ENCODE measurements around the gene SOHLH2.

The SOHLH2 gene

DNA sequence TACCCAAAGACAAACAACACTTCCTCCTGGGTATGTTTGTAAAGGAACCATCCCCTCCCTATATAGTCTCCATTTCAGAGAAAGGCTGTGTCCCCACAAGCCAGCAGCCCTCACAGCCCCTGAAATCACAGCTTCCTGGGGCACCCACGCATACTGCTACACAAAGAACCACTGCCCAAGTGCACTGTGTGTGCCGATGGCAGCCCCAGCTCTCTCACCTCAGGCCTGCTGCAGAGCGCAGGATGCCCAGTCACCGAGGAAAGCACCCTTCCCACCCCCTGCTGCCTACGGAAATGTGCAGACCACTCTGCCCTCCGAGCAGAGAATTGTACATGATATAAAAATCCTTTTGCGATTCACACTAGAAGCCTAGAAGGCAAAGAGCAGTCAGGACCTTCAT, 39.4 kb downstream of the SOHLH2 start:
- DNase-seq = no peak
- no peak overlapping the region for H3K9ac ChIP-seq (ENCODE audit: low read depth, low read length)
- H3K4me2 ChIP-seq (ENCODE audit: insufficient read depth, low read length) = no peak overlapping the region
- H3K9me3 ChIP-seq (ENCODE audit: insufficient read depth, low read length, severe bottlenecking) = no peaks in the 10 kb centered on the region
- H3K27ac ChIP-seq (ENCODE audit: low read length) = no peak overlapping the region
- TF ChIP-seq EZH2 (IDR thresholded peaks at IDR 0.05; ENCODE audit: borderline replicate concordance, low read depth, low read length, severe bottlenecking) = no peak
- TF ChIP-seq, protein P1, sequence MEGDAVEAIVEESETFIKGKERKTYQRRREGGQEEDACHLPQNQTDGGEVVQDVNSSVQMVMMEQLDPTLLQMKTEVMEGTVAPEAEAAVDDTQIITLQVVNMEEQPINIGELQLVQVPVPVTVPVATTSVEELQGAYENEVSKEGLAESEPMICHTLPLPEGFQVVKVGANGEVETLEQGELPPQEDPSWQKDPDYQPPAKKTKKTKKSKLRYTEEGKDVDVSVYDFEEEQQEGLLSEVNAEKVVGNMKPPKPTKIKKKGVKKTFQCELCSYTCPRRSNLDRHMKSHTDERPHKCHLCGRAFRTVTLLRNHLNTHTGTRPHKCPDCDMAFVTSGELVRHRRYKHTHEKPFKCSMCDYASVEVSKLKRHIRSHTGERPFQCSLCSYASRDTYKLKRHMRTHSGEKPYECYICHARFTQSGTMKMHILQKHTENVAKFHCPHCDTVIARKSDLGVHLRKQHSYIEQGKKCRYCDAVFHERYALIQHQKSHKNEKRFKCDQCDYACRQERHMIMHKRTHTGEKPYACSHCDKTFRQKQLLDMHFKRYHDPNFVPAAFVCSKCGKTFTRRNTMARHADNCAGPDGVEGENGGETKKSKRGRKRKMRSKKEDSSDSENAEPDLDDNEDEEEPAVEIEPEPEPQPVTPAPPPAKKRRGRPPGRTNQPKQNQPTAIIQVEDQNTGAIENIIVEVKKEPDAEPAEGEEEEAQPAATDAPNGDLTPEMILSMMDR (IDR thresholded peaks at IDR 0.05; ENCODE audit: borderline replicate concordance, extremely low read depth, low read length, poor library complexity, severe bottlenecking) = no peak
- H3K27me3 ChIP-seq (ENCODE audit: insufficient read depth, low read length, poor library complexity) = no peaks in the 10 kb centered on the region
- no peak overlapping the region for H2AFZ ChIP-seq (ENCODE audit: low read depth, low read length)
- H4K20me1 ChIP-seq (ENCODE audit: insufficient read depth, low read length) = no peaks in the 10 kb centered on the region
- ATAC-seq (ENCODE audit: insufficient read depth, low read depth) = no peak
- no peaks in the 10 kb centered on the region for H3K79me2 ChIP-seq (ENCODE audit: insufficient read depth, low read length)
- H3K36me3 ChIP-seq (ENCODE audit: insufficient read depth, low read length) = no peaks in the 10 kb centered on the region
- H3K4me1 ChIP-seq (ENCODE audit: insufficient read depth, low read length) = no peaks in the 10 kb centered on the region
- H3K4me3 ChIP-seq (ENCODE audit: low read depth in 1 of 2, low read length in 2 of 2) = no peak overlapping the region

DNA sequence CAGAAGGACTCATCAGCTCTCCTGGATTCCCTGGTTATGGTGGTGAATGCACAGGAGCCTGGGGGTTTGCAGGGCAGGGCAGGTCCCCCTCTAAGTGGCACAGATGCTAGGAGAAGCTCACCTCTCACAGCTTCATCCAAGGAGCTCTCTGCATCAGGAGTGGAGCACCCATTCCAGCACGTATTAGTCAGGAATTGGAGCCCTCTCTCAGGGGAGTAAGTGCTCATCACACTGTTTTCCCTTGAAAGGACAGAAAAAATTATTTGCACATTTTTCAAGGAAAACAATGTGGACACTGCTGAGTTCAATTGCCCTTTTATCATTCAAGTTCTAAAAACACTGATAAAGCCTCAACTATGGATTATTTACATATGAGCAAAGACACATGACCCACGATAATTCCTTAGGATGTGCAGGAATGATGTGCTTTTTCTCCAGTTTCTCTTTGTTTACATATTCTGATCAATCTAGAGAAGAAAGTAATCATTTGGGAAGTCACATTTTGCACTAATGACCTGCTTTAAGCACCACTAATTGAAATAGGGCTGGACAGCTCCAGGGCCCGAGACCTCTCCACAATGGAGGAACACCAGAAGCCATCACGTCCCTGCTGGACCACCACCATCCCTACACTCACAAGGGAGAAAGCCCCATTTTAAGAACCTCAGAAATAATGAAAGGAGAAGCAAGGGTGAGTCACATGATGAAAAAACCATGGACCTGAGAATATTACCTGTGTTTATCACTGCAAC, 40.6 kb downstream of the SOHLH2 start:
- no peak overlapping the region for H2AFZ ChIP-seq (ENCODE audit: low read depth, low read length)
- H3K4me1 ChIP-seq (ENCODE audit: insufficient read depth, low read length) = no peaks in the 10 kb centered on the region
- no peak overlapping the region for H3K9ac ChIP-seq (ENCODE audit: low read depth, low read length)
- no peak overlapping the region for H3K27ac ChIP-seq (ENCODE audit: low read length)
- H3K4me2 ChIP-seq (ENCODE audit: insufficient read depth, low read length) = no peak overlapping the region
- ATAC-seq (ENCODE audit: insufficient read depth, low read depth) (no peak), DNase-seq (no peak)
- H3K4me3 ChIP-seq (ENCODE audit: low read depth in 1 of 2, low read length in 2 of 2) = no peak overlapping the region
- no peak for TF ChIP-seq EZH2 (IDR thresholded peaks at IDR 0.05; ENCODE audit: borderline replicate concordance, low read depth, low read length, severe bottlenecking)
- TF ChIP-seq, protein P1 (IDR thresholded peaks at IDR 0.05; ENCODE audit: borderline replicate concordance, extremely low read depth, low read length, poor library complexity, severe bottlenecking) = no peak
- H3K27me3 ChIP-seq (ENCODE audit: insufficient read depth, low read length, poor library complexity) = no peaks in the 10 kb centered on the region
- no peaks in the 10 kb centered on the region for H4K20me1 ChIP-seq (ENCODE audit: insufficient read depth, low read length)
- H3K9me3 ChIP-seq (ENCODE audit: insufficient read depth, low read length, severe bottlenecking) = no peaks in the 10 kb centered on the region
- no peaks in the 10 kb centered on the region for H3K36me3 ChIP-seq (ENCODE audit: insufficient read depth, low read length)
- H3K79me2 ChIP-seq (ENCODE audit: insufficient read depth, low read length) = no peaks in the 10 kb centered on the region

DNA sequence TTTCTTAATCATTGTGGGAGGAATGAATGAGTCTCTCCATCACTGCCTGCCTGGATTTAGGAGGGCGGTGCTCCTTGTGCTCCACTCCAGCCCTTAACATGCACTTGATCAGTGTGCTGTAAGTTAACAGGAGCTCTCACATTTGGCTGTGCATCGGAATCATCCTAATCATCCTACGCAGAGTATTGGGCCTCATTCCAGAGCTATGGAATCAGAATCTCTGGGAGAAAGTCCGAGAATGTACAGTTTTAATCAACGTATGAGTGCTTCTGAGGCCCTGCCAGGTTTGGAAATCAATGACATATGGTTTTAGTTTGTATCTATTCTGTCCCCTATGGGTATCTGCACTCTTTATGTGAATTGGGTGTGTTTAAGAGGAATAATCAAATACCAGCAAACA, 48.3 kb downstream of the SOHLH2 start:
- DNase-seq = no peak
- Histone ChIP-seq H3K9me3 (ENCODE audit: insufficient read depth, low read length, severe bottlenecking) (no peaks in the 10 kb centered on the region), H3K4me1 (ENCODE audit: insufficient read depth, low read length) (no peaks in the 10 kb centered on the region), H3K27me3 (ENCODE audit: insufficient read depth, low read length, poor library complexity) (no peaks in the 10 kb centered on the region), H3K4me2 (ENCODE audit: insufficient read depth, low read length) (no peak overlapping the region), H4K20me1 (ENCODE audit: insufficient read depth, low read length) (no peaks in the 10 kb centered on the region), H3K4me3 (ENCODE audit: low read depth in 1 of 2, low read length in 2 of 2) (no peak overlapping the region), H3K36me3 (ENCODE audit: insufficient read depth, low read length) (no peaks in the 10 kb centered on the region), H3K27ac (ENCODE audit: low read length) (no peak overlapping the region), H3K9ac (ENCODE audit: low read depth, low read length) (no peak overlapping the region), H3K79me2 (ENCODE audit: insufficient read depth, low read length) (no peaks in the 10 kb centered on the region), H2AFZ (ENCODE audit: low read depth, low read length) (no peak overlapping the region)
- TF ChIP-seq, protein P1 (IDR thresholded peaks at IDR 0.05; ENCODE audit: borderline replicate concordance, extremely low read depth, low read length, poor library complexity, severe bottlenecking) = no peak
- no peak for TF ChIP-seq EZH2 (IDR thresholded peaks at IDR 0.05; ENCODE audit: borderline replicate concordance, low read depth, low read length, severe bottlenecking)
- no peak for ATAC-seq (ENCODE audit: insufficient read depth, low read depth)

Data from DND-41 (cell line).